ENCODE measurements around the gene ZNF618. TPM values are rescaled to one million over a fixed set of nuclear protein-coding genes. Genes with fewer than 3 reads are reported as not detected.

Gene ZNF618
- total RNA-seq, 1 donor from 2014 or later: 4.7 TPM

DNA sequence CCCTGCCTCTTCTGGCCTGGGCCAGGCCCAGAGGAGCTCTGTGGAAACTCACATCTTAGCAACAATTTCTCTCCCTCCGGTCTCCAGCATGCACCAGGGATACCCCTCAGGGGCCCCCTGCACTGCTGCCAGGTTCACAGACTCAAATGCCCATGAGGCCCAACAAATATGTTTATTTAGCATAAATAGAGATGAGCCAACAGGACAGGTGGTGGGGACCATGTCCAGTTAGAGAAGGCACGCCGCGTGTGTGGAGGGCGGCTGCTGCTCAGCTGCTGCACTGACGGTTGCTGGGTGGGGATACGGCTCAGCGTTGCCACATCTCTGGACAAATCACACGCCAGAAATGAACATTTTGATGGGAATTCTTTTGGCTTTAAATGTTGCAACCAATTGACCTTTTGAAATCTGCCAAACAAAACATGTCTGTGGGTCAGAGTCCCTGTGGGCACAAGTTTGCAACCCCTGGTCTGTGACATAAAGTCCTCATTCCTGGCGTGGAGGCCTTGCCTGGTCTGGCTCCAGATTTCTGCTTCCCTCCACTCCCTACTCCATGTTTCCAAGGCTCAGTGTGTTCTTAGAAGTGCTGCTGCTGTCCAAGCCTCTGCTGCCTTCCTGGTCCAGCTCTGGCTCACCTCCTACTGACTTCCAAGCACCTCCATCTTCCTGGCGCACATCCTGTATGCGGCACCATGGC lies 113.1 kb downstream of the ZNF618 start:
- Histone ChIP-seq H3K36me3 (ENCODE audit: control insufficient read depth in 3 of 3, insufficient read depth in 3 of 3, low read length in 3 of 3) (peaks cover 0 to 2% (median 0%) of the 10 kb centered on the region in 3 donors), H3K27ac (ENCODE audit: low read depth, low read length) (no peak overlapping the region), H3K9ac (ENCODE audit: low read depth in 1 of 3, low read length in 3 of 3) (no peak overlapping the region), H3K4me1 (ENCODE audit: control insufficient read depth in 3 of 3, insufficient read depth in 3 of 3, low read length in 3 of 3) (peaks cover 35 to 45% (median 38%) of the 10 kb centered on the region in 3 donors), H3K27me3 (ENCODE audit: control insufficient read depth in 3 of 3, insufficient read depth in 3 of 3, low read length in 3 of 3) (no peaks in the 10 kb centered on the region), H3K4me3 (ENCODE audit: low read length in 3 of 3) (no peak overlapping the region), H3K9me3 (ENCODE audit: control insufficient read depth in 3 of 3, low read length in 3 of 3) (no peaks in the 10 kb centered on the region)

DNA sequence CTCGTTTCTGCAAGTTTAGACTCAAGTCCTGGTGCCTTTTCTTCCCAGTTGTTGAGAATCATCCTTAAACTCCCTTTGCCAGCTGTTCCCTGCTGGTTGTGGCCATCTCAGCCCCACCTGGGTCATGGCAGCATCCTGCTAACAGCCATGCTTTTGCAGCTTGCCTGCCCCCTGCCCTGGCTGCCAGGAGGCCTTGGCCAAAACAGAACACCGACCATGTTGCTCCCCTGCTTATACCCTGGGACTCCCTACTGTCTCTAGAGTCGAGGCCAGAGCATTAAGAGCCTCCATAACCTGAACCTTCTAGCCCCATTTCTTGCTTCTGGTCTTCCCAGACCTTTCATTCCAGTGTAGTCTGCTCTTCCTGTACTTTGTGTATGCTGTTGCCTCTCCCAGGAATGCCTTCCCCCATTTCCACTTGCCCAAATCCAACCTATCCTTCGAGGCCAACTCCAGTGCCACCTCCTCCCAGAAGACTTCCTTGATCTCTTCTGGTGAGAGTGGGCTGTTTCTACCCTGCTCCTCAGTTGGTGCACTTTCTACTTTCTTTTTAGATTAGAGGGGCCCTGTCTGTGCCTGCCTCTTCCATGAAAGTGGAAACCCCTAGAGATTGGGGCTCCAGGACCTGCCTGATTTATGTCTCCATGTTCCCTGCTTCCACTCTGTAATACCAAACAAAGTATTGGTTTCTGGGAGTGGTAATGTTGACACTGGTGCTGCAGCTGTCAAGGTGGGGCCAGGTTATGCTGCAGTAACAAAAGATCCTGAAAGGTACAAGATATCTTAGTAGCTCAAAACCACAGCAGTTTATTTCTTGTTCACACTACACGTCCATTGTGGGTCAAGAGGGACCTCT lies 113.8 kb downstream of the ZNF618 start:
- peaks cover 0 to 2% (median 0%) of the 10 kb centered on the region in 3 donors for H3K36me3 ChIP-seq (ENCODE audit: control insufficient read depth in 3 of 3, insufficient read depth in 3 of 3, low read length in 3 of 3)
- no peak overlapping the region for H3K4me3 ChIP-seq (ENCODE audit: low read length in 3 of 3)
- H3K27me3 ChIP-seq (ENCODE audit: control insufficient read depth in 3 of 3, insufficient read depth in 3 of 3, low read length in 3 of 3): no peaks in the 10 kb centered on the region
- no peak overlapping the region for H3K9ac ChIP-seq (ENCODE audit: low read depth in 1 of 3, low read length in 3 of 3)
- peaks cover 39 to 48% (median 42%) of the 10 kb centered on the region in 3 donors for H3K4me1 ChIP-seq (ENCODE audit: control insufficient read depth in 3 of 3, insufficient read depth in 3 of 3, low read length in 3 of 3)
- no peaks in the 10 kb centered on the region for H3K9me3 ChIP-seq (ENCODE audit: control insufficient read depth in 3 of 3, low read length in 3 of 3)
- H3K27ac ChIP-seq (ENCODE audit: low read depth, low read length): no peak overlapping the region

DNA sequence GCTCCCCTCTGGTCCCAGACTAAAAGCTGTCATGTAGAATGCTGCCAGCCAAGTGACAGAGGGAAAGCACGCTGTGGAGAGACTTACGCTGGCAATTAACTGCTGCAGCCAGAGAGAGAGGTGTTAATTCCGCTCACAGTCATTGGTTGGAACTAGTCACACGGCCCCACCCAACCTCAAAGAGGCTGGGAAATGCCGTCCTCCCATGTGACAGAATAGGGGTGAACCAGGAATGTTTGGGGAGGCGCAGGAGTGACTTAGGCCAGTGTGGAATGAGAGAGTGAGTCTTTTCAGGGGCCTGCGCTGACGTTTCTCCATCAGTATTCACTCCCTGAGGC lies 114.4 kb downstream of the ZNF618 start:
- H3K36me3 ChIP-seq (ENCODE audit: control insufficient read depth in 3 of 3, insufficient read depth in 3 of 3, low read length in 3 of 3): peaks cover 0 to 2% (median 0%) of the 10 kb centered on the region in 3 donors
- no peaks in the 10 kb centered on the region for H3K27me3 ChIP-seq (ENCODE audit: control insufficient read depth in 3 of 3, insufficient read depth in 3 of 3, low read length in 3 of 3)
- H3K4me3 ChIP-seq (ENCODE audit: low read length in 3 of 3): no peak overlapping the region
- H3K27ac ChIP-seq (ENCODE audit: low read depth, low read length): no peak overlapping the region
- H3K9me3 ChIP-seq (ENCODE audit: control insufficient read depth in 3 of 3, low read length in 3 of 3): no peaks in the 10 kb centered on the region
- no peak overlapping the region for H3K9ac ChIP-seq (ENCODE audit: low read depth in 1 of 3, low read length in 3 of 3)
- peaks cover 39 to 48% (median 42%) of the 10 kb centered on the region in 3 donors for H3K4me1 ChIP-seq (ENCODE audit: control insufficient read depth in 3 of 3, insufficient read depth in 3 of 3, low read length in 3 of 3)

DNA sequence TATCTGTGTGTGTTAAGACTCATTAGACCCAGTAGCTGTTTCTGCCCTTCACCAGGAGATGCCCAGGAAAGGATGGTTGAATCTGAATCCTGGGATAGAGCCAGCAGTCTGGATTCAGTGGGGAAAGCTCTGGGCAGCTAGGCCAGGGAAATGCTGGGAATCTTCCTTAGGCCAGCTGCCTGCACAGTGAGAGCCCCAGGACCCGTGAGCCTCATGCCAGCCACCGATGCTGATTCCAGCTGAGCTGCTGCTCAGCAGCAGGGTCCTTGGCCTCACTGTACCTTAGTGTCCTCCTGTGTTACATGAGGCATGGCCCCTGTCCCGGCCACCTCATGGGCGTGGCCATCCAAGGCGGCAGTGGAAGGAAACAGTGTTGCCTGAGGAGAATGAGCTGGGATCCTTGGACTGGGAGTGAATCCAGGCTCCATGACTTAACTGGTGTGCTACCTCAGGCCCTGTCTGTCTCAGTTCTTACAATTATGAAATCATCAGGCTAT lies 114.9 kb downstream of the ZNF618 start:
- H3K27ac ChIP-seq (ENCODE audit: low read depth, low read length): no peak overlapping the region
- H3K4me1 ChIP-seq (ENCODE audit: control insufficient read depth in 3 of 3, insufficient read depth in 3 of 3, low read length in 3 of 3): peaks cover 39 to 48% (median 42%) of the 10 kb centered on the region in 3 donors
- H3K27me3 ChIP-seq (ENCODE audit: control insufficient read depth in 3 of 3, insufficient read depth in 3 of 3, low read length in 3 of 3): no peaks in the 10 kb centered on the region
- H3K9ac ChIP-seq (ENCODE audit: low read depth in 1 of 3, low read length in 3 of 3): no peak overlapping the region
- no peaks in the 10 kb centered on the region for H3K9me3 ChIP-seq (ENCODE audit: control insufficient read depth in 3 of 3, low read length in 3 of 3)
- H3K36me3 ChIP-seq (ENCODE audit: control insufficient read depth in 3 of 3, insufficient read depth in 3 of 3, low read length in 3 of 3): peaks cover 0 to 2% (median 0%) of the 10 kb centered on the region in 3 donors
- H3K4me3 ChIP-seq (ENCODE audit: low read length in 3 of 3): no peak overlapping the region

- peaks cover 39 to 48% (median 42%) of the 10 kb centered on the region in 3 donors for H3K4me1 ChIP-seq (ENCODE audit: control insufficient read depth in 3 of 3, insufficient read depth in 3 of 3, low read length in 3 of 3)
Measured at GRCh38 chr9:113991714-113992113, 115.6 kb downstream of the ZNF618 start.

DNA sequence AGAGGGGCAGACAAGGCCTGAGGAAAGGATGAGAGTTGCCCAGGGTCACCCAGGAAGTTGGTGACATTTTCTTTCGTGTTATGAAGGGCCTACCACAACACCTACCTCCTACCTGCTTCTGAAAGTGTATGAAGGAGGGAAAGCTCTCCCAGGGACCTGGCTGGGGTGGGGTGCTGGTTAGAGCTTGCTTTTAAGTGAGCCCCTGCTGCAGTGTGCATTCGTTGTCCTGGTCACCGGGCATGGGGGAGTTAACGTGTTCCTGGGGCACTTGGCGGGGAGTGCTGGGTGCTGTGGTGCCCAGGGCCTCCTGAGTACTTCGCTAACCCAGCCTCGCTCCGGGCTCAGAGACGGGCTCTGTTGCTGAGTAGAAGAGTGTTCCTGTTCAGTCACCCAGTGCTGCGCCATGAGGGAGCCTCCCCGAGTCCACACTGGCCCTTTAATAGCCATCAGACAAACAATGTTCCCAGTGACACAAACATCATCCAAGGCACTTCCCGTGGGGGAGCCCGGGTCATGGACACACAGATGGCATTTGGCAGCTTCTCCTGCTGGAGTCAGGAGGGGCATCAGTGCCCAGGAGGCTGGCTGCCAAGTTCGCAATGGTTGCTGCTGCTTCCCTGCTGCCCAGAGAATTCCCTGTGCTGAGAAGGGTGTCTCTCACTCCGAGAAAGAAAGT lies 116.3 kb downstream of the ZNF618 start:
- peak overlapping the region; percentile 15 to 70 (median 44) for H3K9ac ChIP-seq (ENCODE audit: low read depth in 1 of 3, low read length in 3 of 3)
- no peaks in the 10 kb centered on the region for H3K9me3 ChIP-seq (ENCODE audit: control insufficient read depth in 3 of 3, low read length in 3 of 3)
- peaks cover 0 to 2% (median 0%) of the 10 kb centered on the region in 3 donors for H3K36me3 ChIP-seq (ENCODE audit: control insufficient read depth in 3 of 3, insufficient read depth in 3 of 3, low read length in 3 of 3)
- H3K4me1 ChIP-seq (ENCODE audit: control insufficient read depth in 3 of 3, insufficient read depth in 3 of 3, low read length in 3 of 3): peaks cover 39 to 48% (median 42%) of the 10 kb centered on the region in 3 donors
- peak overlapping the region; percentile 55 for H3K27ac ChIP-seq (ENCODE audit: low read depth, low read length)
- peak overlapping the region; percentile 46 to 61 (median 58) for H3K4me3 ChIP-seq (ENCODE audit: low read length in 3 of 3)
- no peaks in the 10 kb centered on the region for H3K27me3 ChIP-seq (ENCODE audit: control insufficient read depth in 3 of 3, insufficient read depth in 3 of 3, low read length in 3 of 3)

More at GRCh38 chr9:113991714-113992113, 115.6 kb downstream of the ZNF618 start:
- Histone ChIP-seq H3K4me3 (ENCODE audit: low read length in 3 of 3) (no peak overlapping the region), H3K9me3 (ENCODE audit: control insufficient read depth in 3 of 3, low read length in 3 of 3) (no peaks in the 10 kb centered on the region), H3K9ac (ENCODE audit: low read depth in 1 of 3, low read length in 3 of 3) (no peak overlapping the region), H3K27me3 (ENCODE audit: control insufficient read depth in 3 of 3, insufficient read depth in 3 of 3, low read length in 3 of 3) (no peaks in the 10 kb centered on the region), H3K36me3 (ENCODE audit: control insufficient read depth in 3 of 3, insufficient read depth in 3 of 3, low read length in 3 of 3) (peaks cover 0 to 2% (median 0%) of the 10 kb centered on the region in 3 donors), H3K27ac (ENCODE audit: low read depth, low read length) (no peak overlapping the region)

DNA sequence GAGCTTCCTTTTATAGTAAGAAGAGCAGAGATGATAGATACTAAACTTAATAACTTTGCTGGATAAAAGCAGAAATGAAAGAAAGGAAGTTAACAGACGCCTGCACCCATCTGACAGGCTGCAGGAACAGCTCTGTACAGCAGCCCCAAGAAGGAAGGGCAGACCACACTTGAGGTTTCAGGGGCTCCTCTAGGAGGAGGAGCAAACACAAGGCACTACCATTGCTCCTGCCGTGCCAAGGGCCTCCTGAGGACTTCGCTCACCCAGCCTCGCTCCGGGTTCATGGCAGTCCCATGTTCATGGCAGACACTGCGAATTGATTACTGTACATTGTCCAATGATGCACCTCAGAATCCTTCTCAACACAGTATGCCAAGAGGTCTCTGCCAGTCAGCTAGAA lies 116.9 kb downstream of the ZNF618 start:
- Histone ChIP-seq H3K9me3 (ENCODE audit: control insufficient read depth in 3 of 3, low read length in 3 of 3) (no peaks in the 10 kb centered on the region), H3K36me3 (ENCODE audit: control insufficient read depth in 3 of 3, insufficient read depth in 3 of 3, low read length in 3 of 3) (peaks cover 0 to 2% (median 0%) of the 10 kb centered on the region in 3 donors), H3K4me3 (ENCODE audit: low read length in 3 of 3) (peak overlapping the region; percentile 46 to 61 (median 58)), H3K27me3 (ENCODE audit: control insufficient read depth in 3 of 3, insufficient read depth in 3 of 3, low read length in 3 of 3) (no peaks in the 10 kb centered on the region), H3K27ac (ENCODE audit: low read depth, low read length) (peak overlapping the region; percentile 55), H3K9ac (ENCODE audit: low read depth in 1 of 3, low read length in 3 of 3) (peak overlapping the region; percentile 8 to 70 (median 44)), H3K4me1 (ENCODE audit: control insufficient read depth in 3 of 3, insufficient read depth in 3 of 3, low read length in 3 of 3) (peaks cover 39 to 48% (median 42%) of the 10 kb centered on the region in 3 donors)

- Histone ChIP-seq H3K36me3 (ENCODE audit: control insufficient read depth in 3 of 3, insufficient read depth in 3 of 3, low read length in 3 of 3) (peaks cover 0 to 2% (median 0%) of the 10 kb centered on the region in 3 donors), H3K9ac (ENCODE audit: low read depth in 1 of 3, low read length in 3 of 3) (peak overlapping the region; percentile 26 to 70 (median 62)), H3K27ac (ENCODE audit: low read depth, low read length) (peak overlapping the region; percentile 12)
Measured at GRCh38 chr9:113993838-113994540, 117.9 kb downstream of the ZNF618 start.

GRCh38 chr9:113995401-113995800 lies 119.3 kb downstream of the ZNF618 start:
- no peak overlapping the region for H3K27ac ChIP-seq (ENCODE audit: low read depth, low read length)
- H3K9me3 ChIP-seq (ENCODE audit: control insufficient read depth in 3 of 3, low read length in 3 of 3): no peaks in the 10 kb centered on the region
- H3K4me1 ChIP-seq (ENCODE audit: control insufficient read depth in 3 of 3, insufficient read depth in 3 of 3, low read length in 3 of 3): peaks cover 30 to 41% (median 34%) of the 10 kb centered on the region in 3 donors
- H3K27me3 ChIP-seq (ENCODE audit: control insufficient read depth in 3 of 3, insufficient read depth in 3 of 3, low read length in 3 of 3): no peaks in the 10 kb centered on the region
- no peak overlapping the region for H3K9ac ChIP-seq (ENCODE audit: low read depth in 1 of 3, low read length in 3 of 3)
- no peaks in the 10 kb centered on the region for H3K36me3 ChIP-seq (ENCODE audit: control insufficient read depth in 3 of 3, insufficient read depth in 3 of 3, low read length in 3 of 3)
- H3K4me3 ChIP-seq (ENCODE audit: low read length in 3 of 3): no peak overlapping the region

More at GRCh38 chr9:113993838-113994540, 117.9 kb downstream of the ZNF618 start:
- H3K9me3 ChIP-seq (ENCODE audit: control insufficient read depth in 3 of 3, low read length in 3 of 3): no peaks in the 10 kb centered on the region
- peak overlapping the region; percentile 6 to 61 (median 49) for H3K4me3 ChIP-seq (ENCODE audit: low read length in 3 of 3)
- H3K27me3 ChIP-seq (ENCODE audit: control insufficient read depth in 3 of 3, insufficient read depth in 3 of 3, low read length in 3 of 3): no peaks in the 10 kb centered on the region
- peaks cover 39 to 48% (median 39%) of the 10 kb centered on the region in 3 donors for H3K4me1 ChIP-seq (ENCODE audit: control insufficient read depth in 3 of 3, insufficient read depth in 3 of 3, low read length in 3 of 3)

Data from skeletal muscle tissue (tissue), 4 donors.